ENCODE measurements around the gene RENBP. TPM values are rescaled to one million over a fixed set of nuclear protein-coding genes. Genes with fewer than 3 reads are reported as not detected.
A peak's percentile ranks its signal among the peaks of the same experiment; 100 is the strongest.

RENBP gene
- total and polyA plus RNA-seq, 9 of the 15 experiments (the other 6 are each of a cell fraction or from before 2014, with no cell fraction given) = 0.07 to 14.8 (median 10.6) TPM; not detected in 1

- TF ChIP-seq TSC22D4 (tag; IDR thresholded peaks at IDR 0.05) (no peak), POLR2AphosphoS2 (IDR thresholded peaks at IDR 0.05; ENCODE audit: low read length) (no peak), BCL6 (CRISPR knock-in tag; IDR thresholded peaks at IDR 0.05) (no peak), ESRRB (CRISPR knock-in tag; IDR thresholded peaks at IDR 0.05; ENCODE audit: borderline replicate concordance) (no peak), HCFC1 (IDR thresholded peaks at IDR 0.05; ENCODE audit: low read depth, low read length) (no peak), HDAC1 (IDR thresholded peaks at IDR 0.05) (no peak), MAFF (IDR thresholded peaks at IDR 0.05; ENCODE audit: low read length) (no peak), WHSC1 (IDR thresholded peaks at IDR 0.05; ENCODE audit: low read length) (no peak), TEAD1 (CRISPR knock-in tag; IDR thresholded peaks at IDR 0.05) (no peak), RAD51 (IDR thresholded peaks at IDR 0.05; ENCODE audit: borderline replicate concordance, low read depth) (no peak), KAT2B (IDR thresholded peaks at IDR 0.05; ENCODE audit: low read depth, low read length) (no peak), PRMT5 (CRISPR knock-in tag; IDR thresholded peaks at IDR 0.05) (no peak), ZNF347 (CRISPR knock-in tag; IDR thresholded peaks at IDR 0.05; ENCODE audit: low read depth) (no peak), HLTF (IDR thresholded peaks at IDR 0.05) (no peak), ADNP (tag; IDR thresholded peaks at IDR 0.05) (no peak), ZBTB33 (CRISPR knock-in tag; IDR thresholded peaks at IDR 0.05) (no peak), PHB (CRISPR knock-in tag; IDR thresholded peaks at IDR 0.05) (no peak), MAFK (IDR thresholded peaks at IDR 0.05; ENCODE audit: low read length) (no peak), CBX3 (IDR thresholded peaks at IDR 0.05; ENCODE audit: borderline replicate concordance in 1 of 2, low read length in 2 of 2) (no peak), CGGBP1 (CRISPR knock-in tag; IDR thresholded peaks at IDR 0.05) (peak; percentile 57; the same call in 1 of the 2 replicates), NFE2L1 (tag; IDR thresholded peaks at IDR 0.05; ENCODE audit: borderline replicate concordance, low read depth) (no peak)
- TF ChIP-seq, protein P1, sequence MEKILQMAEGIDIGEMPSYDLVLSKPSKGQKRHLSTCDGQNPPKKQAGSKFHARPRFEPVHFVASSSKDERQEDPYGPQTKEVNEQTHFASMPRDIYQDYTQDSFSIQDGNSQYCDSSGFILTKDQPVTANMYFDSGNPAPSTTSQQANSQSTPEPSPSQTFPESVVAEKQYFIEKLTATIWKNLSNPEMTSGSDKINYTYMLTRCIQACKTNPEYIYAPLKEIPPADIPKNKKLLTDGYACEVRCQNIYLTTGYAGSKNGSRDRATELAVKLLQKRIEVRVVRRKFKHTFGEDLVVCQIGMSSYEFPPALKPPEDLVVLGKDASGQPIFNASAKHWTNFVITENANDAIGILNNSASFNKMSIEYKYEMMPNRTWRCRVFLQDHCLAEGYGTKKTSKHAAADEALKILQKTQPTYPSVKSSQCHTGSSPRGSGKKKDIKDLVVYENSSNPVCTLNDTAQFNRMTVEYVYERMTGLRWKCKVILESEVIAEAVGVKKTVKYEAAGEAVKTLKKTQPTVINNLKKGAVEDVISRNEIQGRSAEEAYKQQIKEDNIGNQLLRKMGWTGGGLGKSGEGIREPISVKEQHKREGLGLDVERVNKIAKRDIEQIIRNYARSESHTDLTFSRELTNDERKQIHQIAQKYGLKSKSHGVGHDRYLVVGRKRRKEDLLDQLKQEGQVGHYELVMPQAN (IDR thresholded peaks at IDR 0.05; ENCODE audit: borderline replicate concordance) = no peak
- TF ChIP-seq, protein P2, sequence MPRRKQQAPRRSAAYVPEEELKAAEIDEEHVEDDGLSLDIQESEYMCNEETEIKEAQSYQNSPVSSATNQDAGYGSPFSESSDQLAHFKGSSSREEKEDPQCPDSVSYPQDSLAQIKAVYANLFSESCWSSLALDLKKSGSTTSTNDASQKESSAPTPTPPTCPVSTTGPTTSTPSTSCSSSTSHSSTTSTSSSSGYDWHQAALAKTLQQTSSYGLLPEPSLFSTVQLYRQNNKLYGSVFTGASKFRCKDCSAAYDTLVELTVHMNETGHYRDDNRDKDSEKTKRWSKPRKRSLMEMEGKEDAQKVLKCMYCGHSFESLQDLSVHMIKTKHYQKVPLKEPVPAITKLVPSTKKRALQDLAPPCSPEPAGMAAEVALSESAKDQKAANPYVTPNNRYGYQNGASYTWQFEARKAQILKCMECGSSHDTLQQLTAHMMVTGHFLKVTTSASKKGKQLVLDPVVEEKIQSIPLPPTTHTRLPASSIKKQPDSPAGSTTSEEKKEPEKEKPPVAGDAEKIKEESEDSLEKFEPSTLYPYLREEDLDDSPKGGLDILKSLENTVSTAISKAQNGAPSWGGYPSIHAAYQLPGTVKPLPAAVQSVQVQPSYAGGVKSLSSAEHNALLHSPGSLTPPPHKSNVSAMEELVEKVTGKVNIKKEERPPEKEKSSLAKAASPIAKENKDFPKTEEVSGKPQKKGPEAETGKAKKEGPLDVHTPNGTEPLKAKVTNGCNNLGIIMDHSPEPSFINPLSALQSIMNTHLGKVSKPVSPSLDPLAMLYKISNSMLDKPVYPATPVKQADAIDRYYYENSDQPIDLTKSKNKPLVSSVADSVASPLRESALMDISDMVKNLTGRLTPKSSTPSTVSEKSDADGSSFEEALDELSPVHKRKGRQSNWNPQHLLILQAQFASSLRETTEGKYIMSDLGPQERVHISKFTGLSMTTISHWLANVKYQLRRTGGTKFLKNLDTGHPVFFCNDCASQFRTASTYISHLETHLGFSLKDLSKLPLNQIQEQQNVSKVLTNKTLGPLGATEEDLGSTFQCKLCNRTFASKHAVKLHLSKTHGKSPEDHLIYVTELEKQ (CRISPR knock-in tag; IDR thresholded peaks at IDR 0.05) = no peak
These were observed 28.1 kb upstream of the RENBP start, which contains the start of gene TMEM187 (continued) for GRCh38 chrX:153972368-153973126.
